Measurements from ENCODE around the gene GRXCR2.

GRCh38 chr5:145848854-145849253 lies 24.0 kb downstream of the GRXCR2 start:
- TF ChIP-seq, protein P1, sequence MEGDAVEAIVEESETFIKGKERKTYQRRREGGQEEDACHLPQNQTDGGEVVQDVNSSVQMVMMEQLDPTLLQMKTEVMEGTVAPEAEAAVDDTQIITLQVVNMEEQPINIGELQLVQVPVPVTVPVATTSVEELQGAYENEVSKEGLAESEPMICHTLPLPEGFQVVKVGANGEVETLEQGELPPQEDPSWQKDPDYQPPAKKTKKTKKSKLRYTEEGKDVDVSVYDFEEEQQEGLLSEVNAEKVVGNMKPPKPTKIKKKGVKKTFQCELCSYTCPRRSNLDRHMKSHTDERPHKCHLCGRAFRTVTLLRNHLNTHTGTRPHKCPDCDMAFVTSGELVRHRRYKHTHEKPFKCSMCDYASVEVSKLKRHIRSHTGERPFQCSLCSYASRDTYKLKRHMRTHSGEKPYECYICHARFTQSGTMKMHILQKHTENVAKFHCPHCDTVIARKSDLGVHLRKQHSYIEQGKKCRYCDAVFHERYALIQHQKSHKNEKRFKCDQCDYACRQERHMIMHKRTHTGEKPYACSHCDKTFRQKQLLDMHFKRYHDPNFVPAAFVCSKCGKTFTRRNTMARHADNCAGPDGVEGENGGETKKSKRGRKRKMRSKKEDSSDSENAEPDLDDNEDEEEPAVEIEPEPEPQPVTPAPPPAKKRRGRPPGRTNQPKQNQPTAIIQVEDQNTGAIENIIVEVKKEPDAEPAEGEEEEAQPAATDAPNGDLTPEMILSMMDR (IDR thresholded peaks at IDR 0.05 in 2 of 3, conservative IDR thresholded peaks at IDR 0.05 in 1 of 3; ENCODE audit: borderline replicate concordance in 1 of 3, insufficient read depth in 1 of 3, low read depth in 2 of 3, low read length in 2 of 3): no peak
- TF ChIP-seq POLR2AphosphoS5 (IDR thresholded peaks at IDR 0.05; ENCODE audit: low read depth, low read length) (no peak), EZH2 (IDR thresholded peaks at IDR 0.05) (no peak), EZH2phosphoT487 (IDR thresholded peaks at IDR 0.05; ENCODE audit: borderline replicate concordance) (no peak), RAD21 (IDR thresholded peaks at IDR 0.05; ENCODE audit: low read depth) (no peak), SIN3A (IDR thresholded peaks at IDR 0.05; ENCODE audit: low read depth) (no peak), ZNF274 (IDR thresholded peaks at IDR 0.05; ENCODE audit: low read depth, low read length) (no peak)
- TF ChIP-seq, protein P2, sequence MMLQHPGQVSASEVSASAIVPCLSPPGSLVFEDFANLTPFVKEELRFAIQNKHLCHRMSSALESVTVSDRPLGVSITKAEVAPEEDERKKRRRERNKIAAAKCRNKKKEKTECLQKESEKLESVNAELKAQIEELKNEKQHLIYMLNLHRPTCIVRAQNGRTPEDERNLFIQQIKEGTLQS (IDR thresholded peaks at IDR 0.05): no peak
- TF ChIP-seq, protein P3, sequence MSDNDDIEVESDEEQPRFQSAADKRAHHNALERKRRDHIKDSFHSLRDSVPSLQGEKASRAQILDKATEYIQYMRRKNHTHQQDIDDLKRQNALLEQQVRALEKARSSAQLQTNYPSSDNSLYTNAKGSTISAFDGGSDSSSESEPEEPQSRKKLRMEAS (IDR thresholded peaks at IDR 0.05): no peak; the same call in 1 of the 2 replicates

All from HCT116 (cell line).